Panc1 (cell line): Measurements from ENCODE around the gene PPP4R3A.

Experiments used
- CTCF ChIP-seq: fragments of 450-650 bp; IDR thresholded peaks from 2 replicates; pipeline ENCODE4 v1.5.1; 2017; ENCODE audit warnings: mild to moderate bottlenecking
- POLR2AphosphoS5 ChIP-seq: IDR thresholded peaks from 2 replicates; pipeline ENCODE4 v1.6.1; 2012; ENCODE audit warnings: mild to moderate bottlenecking, low read depth, low read length, moderate library complexity
- REST ChIP-seq, 2 experiments: IDR thresholded peaks; 2 replicates each; pipeline ENCODE4 v1.6.1; 2011 to 2012; ENCODE audit warnings: low read depth in 2 of 2, control low read depth in 1 of 2, low read length in 1 of 2, mild to moderate bottlenecking in 1 of 2, moderate library complexity in 1 of 2; ENCODE audit not compliant: insufficient read depth in 1 of 2
- TCF7L2 ChIP-seq: IDR thresholded peaks from 2 replicates; pipeline ENCODE4 v1.6.1; 2011; ENCODE audit warnings: mild to moderate bottlenecking, low read depth, low read length, inconsistent platforms

GRCh38 chr14:91509083-91509877 lies 830 bp downstream of the PPP4R3A start:
- no peak for TF ChIP-seq POLR2AphosphoS5
- no peak for TF ChIP-seq CTCF
- TF ChIP-seq TCF7L2: no peak
- TF ChIP-seq REST (IDR thresholded peaks at IDR 0.05; ENCODE audit: insufficient read depth in 1 of 2, low read depth in 2 of 2, low read length in 1 of 2): no peak
